ENCODE measurements around the gene BPIFA1.

Gene BPIFA1

DNA sequence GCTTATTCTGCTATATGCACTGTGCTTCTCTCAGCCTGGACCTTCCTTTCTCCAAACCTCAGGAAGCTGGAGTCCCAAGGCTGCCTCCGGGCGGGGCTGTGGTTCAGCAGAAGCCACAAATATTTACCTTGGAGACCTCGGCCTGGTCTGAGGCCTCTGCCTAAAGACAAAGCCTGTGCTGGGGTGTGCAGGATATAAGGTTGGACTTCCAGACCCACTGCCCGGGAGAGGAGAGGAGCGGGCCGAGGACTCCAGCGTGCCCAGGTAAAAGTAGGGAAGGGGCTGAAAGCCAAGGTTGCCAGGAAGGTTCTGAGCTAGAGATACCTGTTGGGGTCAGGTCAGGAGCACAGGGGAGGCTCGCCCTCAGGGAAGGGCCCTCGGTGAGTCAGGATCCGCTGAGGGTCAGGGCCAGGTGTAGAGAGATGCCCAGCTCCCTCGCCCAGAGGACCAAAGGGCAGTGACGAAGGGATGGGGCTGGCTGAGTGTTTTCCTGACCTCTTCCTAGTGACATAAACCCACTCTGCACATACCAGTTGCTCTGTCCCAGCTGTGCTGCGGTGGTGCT lies 47.3 kb downstream of the BPIFA1 start, which contains the start of gene BPIFB1:
Gene BPIFB1, plus strand, starts transcription at position 224 of the 565 bp plus-strand sequence. CDS start 2,860 bp downstream, outside the sequence.
- no peaks in the 10 kb centered on the region for H4K20me1 ChIP-seq
- peak within 1 kb of the TSS; percentile 24 for H3K4me2 ChIP-seq
- no peak within 1 kb of the TSS for H3K27ac ChIP-seq
- peaks cover 27% of the 10 kb centered on the region for H3K4me1 ChIP-seq
- H3K36me3 ChIP-seq: no peaks in the 10 kb centered on the region
- H3K9ac ChIP-seq: no peak within 1 kb of the TSS
- no peaks in the 10 kb centered on the region for H3K9me3 ChIP-seq
- no peaks in the 10 kb centered on the region for H3K27me3 ChIP-seq
- no peak within 1 kb of the TSS for H3K4me3 ChIP-seq
- TF ChIP-seq Cebpa-rat (IDR thresholded peaks at IDR 0.05): no peak

DNA sequence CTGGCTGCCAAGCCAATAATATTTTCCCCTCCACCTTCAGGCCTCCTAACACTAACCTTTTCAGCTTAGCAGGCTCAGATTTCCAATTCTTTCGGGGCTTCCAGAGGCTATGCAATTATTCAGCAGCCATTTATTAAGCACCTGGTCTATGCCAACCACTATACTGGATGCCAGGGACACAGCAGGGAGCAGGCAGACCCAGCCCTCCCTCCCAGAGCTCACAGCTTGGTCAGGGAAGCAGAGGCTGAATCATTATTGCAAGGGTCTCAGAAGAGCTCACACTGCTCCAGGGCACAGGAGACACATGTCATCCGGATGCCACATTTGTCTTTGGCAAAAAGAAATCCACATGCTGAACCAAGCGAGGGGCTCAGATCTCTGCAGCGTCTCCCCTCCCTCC lies 48.5 kb downstream of the BPIFA1 start:
- H3K9me3 ChIP-seq: no peaks in the 10 kb centered on the region
- H3K4me3 ChIP-seq: no peak overlapping the region
- H3K27me3 ChIP-seq: no peaks in the 10 kb centered on the region

DNA sequence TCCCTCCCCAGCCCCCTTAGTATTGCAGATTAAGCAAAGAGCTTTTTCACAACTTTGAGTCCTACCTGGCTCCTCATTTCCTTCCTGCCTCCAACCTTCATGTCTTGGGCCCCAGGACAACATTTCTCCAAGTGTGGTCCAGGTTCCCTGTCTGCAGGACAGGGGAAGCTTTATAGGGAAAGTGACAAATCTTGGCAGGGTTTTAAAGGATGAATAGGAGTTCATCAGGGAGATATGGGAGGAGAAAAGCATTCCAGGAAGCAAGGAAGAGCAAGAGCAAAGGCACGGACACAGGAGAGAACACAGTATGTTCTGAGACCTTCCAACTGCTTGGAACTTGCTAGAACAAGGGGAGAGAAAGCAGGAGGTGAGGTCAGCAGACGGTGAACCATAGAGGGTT lies 49.1 kb downstream of the BPIFA1 start:
- Histone ChIP-seq H4K20me1 (no peaks in the 10 kb centered on the region), H3K9me3 (no peaks in the 10 kb centered on the region), H3K4me2 (no peak overlapping the region), H3K4me3 (no peak overlapping the region), H3K27ac (no peak overlapping the region), H3K27me3 (no peaks in the 10 kb centered on the region), H3K4me1 (peaks cover 14% of the 10 kb centered on the region), H3K9ac (no peak overlapping the region), H3K36me3 (no peaks in the 10 kb centered on the region)
- TF ChIP-seq Cebpa-rat (IDR thresholded peaks at IDR 0.05): no peak

More for the DNA sequence above, 48.5 kb downstream of the BPIFA1 start:
- Histone ChIP-seq H3K9ac (no peak overlapping the region), H3K36me3 (no peaks in the 10 kb centered on the region), H4K20me1 (no peaks in the 10 kb centered on the region), H3K4me1 (peaks cover 20% of the 10 kb centered on the region), H3K27ac (no peak overlapping the region), H3K4me2 (no peak overlapping the region)
- no peak for TF ChIP-seq Cebpa-rat (IDR thresholded peaks at IDR 0.05)

DNA sequence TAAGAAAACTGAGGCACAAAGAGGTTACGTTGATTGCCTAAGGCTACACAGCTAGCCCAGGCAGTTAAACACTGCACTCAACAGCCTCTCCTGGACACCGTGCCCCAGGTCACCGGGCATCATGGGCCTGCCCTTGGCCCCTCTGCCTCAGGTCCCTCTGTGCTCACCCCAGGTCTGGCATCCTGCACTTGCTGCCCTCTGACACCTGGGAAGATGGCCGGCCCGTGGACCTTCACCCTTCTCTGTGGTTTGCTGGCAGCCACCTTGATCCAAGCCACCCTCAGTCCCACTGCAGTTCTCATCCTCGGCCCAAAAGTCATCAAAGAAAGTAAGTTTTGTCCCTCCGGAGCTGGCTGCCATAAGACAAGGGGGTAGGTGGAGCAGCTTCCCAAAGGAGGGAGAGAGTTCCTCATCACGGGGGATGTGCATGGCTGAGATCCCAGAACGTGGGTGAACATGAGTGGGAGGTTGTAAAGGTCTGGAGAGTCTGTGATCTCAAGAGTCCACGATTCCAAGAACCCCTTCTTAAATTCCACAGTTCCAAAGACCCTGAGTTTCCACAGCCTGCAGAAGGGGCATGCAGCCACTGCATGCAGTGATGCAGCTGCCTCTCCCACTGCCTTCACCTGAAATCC lies 50.2 kb downstream of the BPIFA1 start:
- H3K4me3 ChIP-seq: no peak overlapping the region
- H3K27me3 ChIP-seq: no peaks in the 10 kb centered on the region

DNA sequence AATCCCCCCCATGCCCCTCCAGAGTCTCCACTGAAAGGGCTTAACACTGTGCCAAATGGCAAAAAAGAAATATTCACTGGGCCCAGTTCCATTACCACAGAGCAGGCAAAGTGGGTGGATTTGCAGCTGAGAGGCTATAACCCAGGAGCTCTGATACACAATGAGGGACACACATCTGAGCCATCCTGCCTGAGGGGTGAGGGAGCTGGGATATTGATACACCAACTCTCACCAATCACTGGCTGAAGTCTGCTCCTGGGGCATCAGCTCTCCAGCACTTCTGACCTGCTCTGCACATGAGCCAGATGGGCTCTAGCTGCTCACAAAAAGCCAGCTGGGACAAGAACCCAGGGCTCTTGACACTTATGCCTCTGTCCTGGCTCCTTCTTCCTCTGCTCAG lies 52.1 kb downstream of the BPIFA1 start:
- Histone ChIP-seq H3K27me3 (no peaks in the 10 kb centered on the region), H3K4me2 (no peak overlapping the region), H3K27ac (no peak overlapping the region), H3K36me3 (no peaks in the 10 kb centered on the region), H3K4me3 (no peak overlapping the region), H3K9ac (no peak overlapping the region), H3K9me3 (no peaks in the 10 kb centered on the region), H3K4me1 (peaks cover 8% of the 10 kb centered on the region), H4K20me1 (no peaks in the 10 kb centered on the region)
- no peak for TF ChIP-seq Cebpa-rat (IDR thresholded peaks at IDR 0.05)

More for the DNA sequence above, 50.2 kb downstream of the BPIFA1 start:
- no peak overlapping the region for H3K9ac ChIP-seq
- no peak overlapping the region for H3K4me2 ChIP-seq
- H4K20me1 ChIP-seq: no peaks in the 10 kb centered on the region
- no peaks in the 10 kb centered on the region for H3K36me3 ChIP-seq
- TF ChIP-seq Cebpa-rat (IDR thresholded peaks at IDR 0.05): no peak
- H3K9me3 ChIP-seq: no peaks in the 10 kb centered on the region
- no peak overlapping the region for H3K27ac ChIP-seq
- H3K4me1 ChIP-seq: peaks cover 13% of the 10 kb centered on the region

DNA sequence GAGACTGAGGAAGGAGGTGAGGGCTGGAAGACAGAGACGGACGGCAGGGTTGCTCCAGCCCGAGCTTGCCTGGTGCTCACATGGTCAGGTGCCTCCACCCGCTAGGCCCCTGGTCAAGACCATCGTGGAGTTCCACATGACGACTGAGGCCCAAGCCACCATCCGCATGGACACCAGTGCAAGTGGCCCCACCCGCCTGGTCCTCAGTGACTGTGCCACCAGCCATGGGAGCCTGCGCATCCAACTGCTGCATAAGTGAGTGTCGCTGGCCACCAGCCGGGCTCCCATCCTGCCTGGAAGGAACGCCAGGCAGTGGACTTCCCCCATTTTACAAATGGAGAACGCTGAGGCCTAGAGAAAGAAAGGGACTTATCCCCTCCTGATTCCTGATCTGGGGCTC lies 55.1 kb downstream of the BPIFA1 start:
- Histone ChIP-seq H3K27ac (no peak overlapping the region), H3K4me2 (no peak overlapping the region)

DNA sequence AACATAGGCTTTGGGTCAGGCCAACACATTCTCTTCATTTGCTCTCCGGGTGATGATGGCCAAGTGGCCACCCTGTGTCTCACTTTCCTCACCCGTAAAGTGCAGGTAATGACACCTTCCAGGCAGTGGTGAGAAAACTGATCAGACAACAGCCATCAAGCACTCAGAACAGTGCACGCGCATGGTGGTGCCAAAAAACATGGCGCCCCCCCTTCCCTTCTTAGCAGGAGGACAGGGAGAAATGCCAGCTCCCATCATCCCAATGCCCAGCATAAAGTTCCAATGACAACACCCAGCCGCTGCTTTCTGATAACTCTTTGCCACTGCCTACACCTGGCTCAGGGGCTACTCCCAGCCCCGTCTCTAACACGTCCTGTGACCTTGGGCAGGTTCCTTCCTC lies 55.6 kb downstream of the BPIFA1 start:
- H3K4me2 ChIP-seq: no peak overlapping the region

More for the DNA sequence above, 55.1 kb downstream of the BPIFA1 start:
- Histone ChIP-seq H3K9me3 (no peaks in the 10 kb centered on the region), H3K4me1 (peaks cover 5% of the 10 kb centered on the region; the same call in 1 of the 2 replicates), H3K4me3 (no peak overlapping the region), H3K9ac (no peak overlapping the region), H3K27me3 (no peaks in the 10 kb centered on the region), H4K20me1 (no peaks in the 10 kb centered on the region), H3K36me3 (no peaks in the 10 kb centered on the region)
- TF ChIP-seq Cebpa-rat (IDR thresholded peaks at IDR 0.05): no peak

DNA sequence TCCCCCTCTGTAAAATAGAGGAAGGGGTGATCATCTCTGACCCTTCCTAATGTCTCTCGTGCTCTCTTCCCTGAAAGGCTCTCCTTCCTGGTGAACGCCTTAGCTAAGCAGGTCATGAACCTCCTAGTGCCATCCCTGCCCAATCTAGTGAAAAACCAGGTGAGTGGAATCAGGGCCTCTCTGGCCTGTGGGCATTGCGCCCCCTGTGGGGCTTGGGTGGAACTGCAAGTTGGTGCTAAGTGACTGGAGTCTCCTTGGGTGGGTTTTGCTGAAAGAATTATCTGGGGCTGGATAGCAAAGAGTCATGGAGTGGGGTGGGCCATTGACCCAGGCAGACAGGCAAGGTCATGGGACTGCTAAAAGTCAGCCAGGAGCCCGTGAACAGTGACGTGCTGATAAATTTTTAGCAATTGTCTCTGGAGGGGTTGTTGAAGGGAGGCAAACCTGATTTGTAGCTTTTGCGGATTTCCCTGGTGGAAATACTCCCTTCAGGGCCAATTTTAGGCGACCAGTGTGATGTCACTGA lies 56.1 kb downstream of the BPIFA1 start:
- H3K36me3 ChIP-seq: no peaks in the 10 kb centered on the region
- no peak for TF ChIP-seq Cebpa-rat (IDR thresholded peaks at IDR 0.05)
- no peak overlapping the region for H3K27ac ChIP-seq
- no peak overlapping the region for H3K4me3 ChIP-seq
- no peak overlapping the region for H3K9ac ChIP-seq
- peaks cover 5% of the 10 kb centered on the region; the same call in 1 of the 2 replicates for H3K4me1 ChIP-seq
- H4K20me1 ChIP-seq: no peaks in the 10 kb centered on the region
- H3K9me3 ChIP-seq: no peaks in the 10 kb centered on the region
- no peak overlapping the region for H3K4me2 ChIP-seq
- H3K27me3 ChIP-seq: no peaks in the 10 kb centered on the region

More for the DNA sequence above, 55.6 kb downstream of the BPIFA1 start:
- Histone ChIP-seq H3K9me3 (no peaks in the 10 kb centered on the region), H4K20me1 (no peaks in the 10 kb centered on the region), H3K27ac (no peak overlapping the region), H3K4me1 (peaks cover 5% of the 10 kb centered on the region; the same call in 1 of the 2 replicates), H3K9ac (no peak overlapping the region), H3K36me3 (no peaks in the 10 kb centered on the region), H3K27me3 (no peaks in the 10 kb centered on the region), H3K4me3 (no peak overlapping the region)
- TF ChIP-seq Cebpa-rat (IDR thresholded peaks at IDR 0.05): no peak
